GM12878 (cell line): ENCODE data around the gene TMPRSS2.

ENCODE experiments used
- BCLAF1 ChIP-seq: fragments of 450-650 bp; IDR thresholded peaks from 2 replicates; pipeline ENCODE4 v1.6.1; 2017; ENCODE audit warnings: antibody characterized with exemption, mild to moderate bottlenecking, moderate library complexity
- CEBPZ ChIP-seq: fragments of 150-350 bp; IDR thresholded peaks from 2 replicates; pipeline ENCODE4 v1.6.1; 2016; ENCODE audit warnings: low read depth, low read length
- CTCF ChIP-seq, 3 experiments: IDR thresholded peaks in 2 of 3; conservative IDR thresholded peaks in 1 of 3; 2 replicates each; pipeline ENCODE4 v1.5.1; 2011; ENCODE audit warnings: low read depth in 3 of 3, low read length in 3 of 3, mild to moderate bottlenecking in 3 of 3, control low read depth in 2 of 3, moderate library complexity in 2 of 3, inconsistent platforms in 1 of 3, mixed read lengths in 1 of 3; ENCODE audit not compliant: control insufficient read depth in 2 of 3, insufficient read depth in 1 of 3; ENCODE audit errors: extremely low read depth in 1 of 3
- DPF2 ChIP-seq: fragments of 450-650 bp; IDR thresholded peaks from 2 replicates; pipeline ENCODE4 v1.6.1; 2017; ENCODE audit warnings: mild to moderate bottlenecking
- FOXM1 ChIP-seq: IDR thresholded peaks from 2 replicates; pipeline ENCODE4 v1.6.1; 2012; ENCODE audit warnings: low read depth, mild to moderate bottlenecking, inconsistent platforms, low read length, moderate library complexity
- HDGF ChIP-seq: fragments of 450-650 bp; IDR thresholded peaks from 2 replicates; pipeline ENCODE4 v1.6.1; 2016; ENCODE audit warnings: antibody characterized with exemption
- IRF4 ChIP-seq: IDR thresholded peaks from 2 replicates; pipeline ENCODE4 v1.6.1; 2011; ENCODE audit warnings: low read depth, low read length
- JUND ChIP-seq: IDR thresholded peaks from 2 replicates; pipeline ENCODE4 v1.6.1; 2012; ENCODE audit warnings: low read depth, mild to moderate bottlenecking, low read length, improper control_type of control experiment, moderate library complexity
- PKNOX1 ChIP-seq: fragments of 450-650 bp; IDR thresholded peaks from 2 replicates; pipeline ENCODE4 v1.6.1; 2016; ENCODE audit warnings: mild to moderate bottlenecking
- POLR2A ChIP-seq: IDR thresholded peaks from 2 replicates; pipeline ENCODE4 v1.6.1; 2011; ENCODE audit warnings: low read depth, mild to moderate bottlenecking, low read length
- REST ChIP-seq: IDR thresholded peaks from 2 replicates; pipeline ENCODE4 v1.6.1; 2012; ENCODE audit warnings: mild to moderate bottlenecking, low read depth, low read length
- SIN3A ChIP-seq: IDR thresholded peaks from 2 replicates; pipeline ENCODE4 v1.6.1; 2012; ENCODE audit warnings: low read depth, low read length, improper control_type of control experiment
- SREBF1 ChIP-seq: IDR thresholded peaks from 2 replicates; pipeline ENCODE4 v1.6.1; 2012; ENCODE audit warnings: mild to moderate bottlenecking, low read length
- TBL1XR1 ChIP-seq: IDR thresholded peaks from 2 replicates; pipeline ENCODE4 v1.6.1; 2012; ENCODE audit warnings: low read depth, low read length, improper control_type of control experiment

- TF ChIP-seq POLR2A (0 out of 2 replicates have a peak, but pooled peaks have one; percentile 24), CTCF (IDR thresholded peaks at IDR 0.05 in 2 of 3, conservative IDR thresholded peaks at IDR 0.05 in 1 of 3; ENCODE audit: control insufficient read depth in 2 of 3, extremely low read depth in 1 of 3, insufficient read depth in 1 of 3, low read depth in 3 of 3, low read length in 3 of 3) (no peak), BCLAF1 (no peak), SIN3A (no peak), TBL1XR1 (no peak), IRF4 (no peak), FOXM1 (no peak), JUND (no peak), CEBPZ (no peak), REST (no peak), PKNOX1 (no peak), DPF2 (no peak), HDGF (no peak), SREBF1 (no peak)
These were observed 68.7 kb downstream of the TMPRSS2 start for GRCh38 chr21:41439248-41439647.
